Measurements from ENCODE around the gene TXNRD1. TPM values are rescaled to one million over a fixed set of nuclear protein-coding genes. Genes with fewer than 3 reads are reported as not detected.

TXNRD1 gene
- total and polyA plus RNA-seq, 4 donors: 23.6 to 70.8 (median 55.7) TPM

- H3K36me3 ChIP-seq (ENCODE audit: control insufficient read depth in 4 of 4, insufficient read depth in 3 of 4, low read depth in 1 of 4, low read length in 3 of 4): no peaks in the 10 kb centered on the region
- no peak overlapping the region for H3K4me3 ChIP-seq (ENCODE audit: low read depth in 1 of 3, low read length in 3 of 3)
- no peak overlapping the region for H3K27ac ChIP-seq (ENCODE audit: low read depth in 1 of 2, low read length in 2 of 2)
- H3K27me3 ChIP-seq (ENCODE audit: control insufficient read depth in 4 of 4, insufficient read depth in 4 of 4, low read length in 3 of 4): no peaks in the 10 kb centered on the region
- no peak for DNase-seq (ENCODE audit: low spot score)
- H3K4me1 ChIP-seq (ENCODE audit: control insufficient read depth in 4 of 4, insufficient read depth in 4 of 4, low read length in 3 of 4): no peaks in the 10 kb centered on the region
- WGBS: 93% methylated on average over 4 of the region's 4 CpGs
- H3K9ac ChIP-seq (ENCODE audit: low read depth in 1 of 2, low read length in 2 of 2): no peak overlapping the region
- no peaks in the 10 kb centered on the region for H3K9me3 ChIP-seq (ENCODE audit: control insufficient read depth in 4 of 4, low read length in 3 of 4)
- TF ChIP-seq HNF4G (IDR thresholded peaks at IDR 0.05) (no peak), FOXA1 (IDR thresholded peaks at IDR 0.05) (no peak), JUND (IDR thresholded peaks at IDR 0.05) (no peak), RAD21 (IDR thresholded peaks at IDR 0.05) (no peak), TAF1 (conservative IDR thresholded peaks at IDR 0.05) (no peak), CTCF (IDR thresholded peaks at IDR 0.05; ENCODE audit: low read depth, low read length, missing input control) (no peak), NR2F2 (IDR thresholded peaks at IDR 0.05) (no peak), ATF3 (IDR thresholded peaks at IDR 0.05) (no peak), SP1 (IDR thresholded peaks at IDR 0.05) (no peak), RXRA (IDR thresholded peaks at IDR 0.05) (no peak), YY1 (IDR thresholded peaks at IDR 0.05) (no peak), HNF4A (conservative IDR thresholded peaks at IDR 0.05) (no peak), FOXA2 (IDR thresholded peaks at IDR 0.05) (no peak), EGR1 (IDR thresholded peaks at IDR 0.05; ENCODE audit: low read depth in 2 of 2) (no peak)
- TF ChIP-seq, protein P1, sequence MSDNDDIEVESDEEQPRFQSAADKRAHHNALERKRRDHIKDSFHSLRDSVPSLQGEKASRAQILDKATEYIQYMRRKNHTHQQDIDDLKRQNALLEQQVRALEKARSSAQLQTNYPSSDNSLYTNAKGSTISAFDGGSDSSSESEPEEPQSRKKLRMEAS (IDR thresholded peaks at IDR 0.05): no peak
- TF ChIP-seq, protein P2, sequence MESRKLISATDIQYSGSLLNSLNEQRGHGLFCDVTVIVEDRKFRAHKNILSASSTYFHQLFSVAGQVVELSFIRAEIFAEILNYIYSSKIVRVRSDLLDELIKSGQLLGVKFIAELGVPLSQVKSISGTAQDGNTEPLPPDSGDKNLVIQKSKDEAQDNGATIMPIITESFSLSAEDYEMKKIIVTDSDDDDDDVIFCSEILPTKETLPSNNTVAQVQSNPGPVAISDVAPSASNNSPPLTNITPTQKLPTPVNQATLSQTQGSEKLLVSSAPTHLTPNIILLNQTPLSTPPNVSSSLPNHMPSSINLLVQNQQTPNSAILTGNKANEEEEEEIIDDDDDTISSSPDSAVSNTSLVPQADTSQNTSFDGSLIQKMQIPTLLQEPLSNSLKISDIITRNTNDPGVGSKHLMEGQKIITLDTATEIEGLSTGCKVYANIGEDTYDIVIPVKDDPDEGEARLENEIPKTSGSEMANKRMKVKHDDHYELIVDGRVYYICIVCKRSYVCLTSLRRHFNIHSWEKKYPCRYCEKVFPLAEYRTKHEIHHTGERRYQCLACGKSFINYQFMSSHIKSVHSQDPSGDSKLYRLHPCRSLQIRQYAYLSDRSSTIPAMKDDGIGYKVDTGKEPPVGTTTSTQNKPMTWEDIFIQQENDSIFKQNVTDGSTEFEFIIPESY (IDR thresholded peaks at IDR 0.05): no peak
Measured at GRCh38 chr12:104249898-104250297, 34.3 kb downstream of the TXNRD1 start.

DNA sequence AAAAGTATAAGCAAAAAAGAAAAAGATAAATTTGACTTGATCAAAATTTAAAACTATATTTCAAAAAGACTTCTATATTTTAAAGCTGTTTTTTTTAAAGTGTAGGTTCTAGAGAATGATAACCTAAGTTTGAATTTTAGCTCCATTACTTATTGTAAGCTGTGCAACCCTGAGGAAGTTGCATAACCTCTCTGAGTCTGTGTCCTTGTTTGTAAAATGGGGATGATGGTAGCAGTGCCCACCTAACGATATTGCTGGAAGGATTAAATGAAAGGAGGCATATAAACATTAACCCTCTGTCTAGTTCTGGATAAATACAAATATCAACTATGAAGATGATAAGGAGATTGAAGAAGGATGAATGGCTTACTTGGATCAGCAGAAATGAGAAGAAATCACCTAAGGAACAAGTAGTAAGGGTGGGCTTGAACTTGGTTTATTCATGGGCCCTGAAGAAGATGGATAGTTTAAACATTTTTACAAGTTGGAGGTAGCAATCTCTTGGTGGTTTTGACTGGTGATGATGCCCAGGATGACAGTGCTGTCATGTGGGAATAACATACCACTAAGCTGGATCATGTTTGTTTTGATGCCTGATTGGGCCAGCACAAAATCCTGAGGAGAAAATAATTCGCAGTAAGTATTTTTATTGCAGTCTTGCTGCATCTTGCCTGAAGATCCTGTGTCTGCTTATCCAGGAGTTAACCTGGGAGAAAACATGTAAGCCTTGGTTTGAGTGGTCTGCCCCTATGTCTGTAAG is 35.0 kb downstream of the TXNRD1 start:
- no peaks in the 10 kb centered on the region for H3K36me3 ChIP-seq (ENCODE audit: control insufficient read depth in 4 of 4, insufficient read depth in 3 of 4, low read depth in 1 of 4, low read length in 3 of 4)
- H3K27me3 ChIP-seq (ENCODE audit: control insufficient read depth in 4 of 4, insufficient read depth in 4 of 4, low read length in 3 of 4): no peaks in the 10 kb centered on the region
- no peaks in the 10 kb centered on the region for H3K9me3 ChIP-seq (ENCODE audit: control insufficient read depth in 4 of 4, low read length in 3 of 4)
- TF ChIP-seq RXRA (IDR thresholded peaks at IDR 0.05) (no peak), NR2F2 (IDR thresholded peaks at IDR 0.05) (no peak), FOXA1 (IDR thresholded peaks at IDR 0.05) (no peak)
- no peaks in the 10 kb centered on the region for H3K4me1 ChIP-seq (ENCODE audit: control insufficient read depth in 4 of 4, insufficient read depth in 4 of 4, low read length in 3 of 4)
- DNase-seq (ENCODE audit: low spot score): no peak
- H3K4me3 ChIP-seq (ENCODE audit: low read depth in 1 of 3, low read length in 3 of 3): no peak overlapping the region
- WGBS: 89% methylated on average over 2 of the region's 2 CpGs
- H3K9ac ChIP-seq (ENCODE audit: low read depth in 1 of 2, low read length in 2 of 2): no peak overlapping the region
- no peak overlapping the region for H3K27ac ChIP-seq (ENCODE audit: low read depth in 1 of 2, low read length in 2 of 2)
